H1 (cell line): ENCODE measurements around the gene GARS1. TPM values are rescaled to one million over a fixed set of nuclear protein-coding genes. Genes with fewer than 3 reads are reported as not detected.

ENCODE experiments used
- CTCF ChIA-PET: fragments of 300-600 bp; sonication (Branson Sonifier 250); formaldehyde crosslinking; loops from one replicate; lab custom pipeline; 2021; ENCODE audit not compliant: partially characterized antibody; lab: Charles Lee
- POLR2A ChIA-PET: fragments of 300-600 bp; sonication (Branson Sonifier 250); formaldehyde crosslinking; loops from one replicate; lab custom pipeline; 2021; ENCODE audit warnings: inconsistent platforms; ENCODE audit not compliant: partially characterized antibody; lab: Charles Lee
- DNase-seq, 2 experiments: peaks; one replicate each; pipeline versions ENCODE4 v3.0.0 to v3.0.0-alpha.2; 2010 to 2022; ENCODE audit warnings: low spot score in 2 of 2, low read depth in 1 of 2, mixed read lengths in 1 of 2
- FAIRE-seq: peaks from 2 replicates; lab custom pipeline; 2011; peaks lifted over from hg19 to GRCh38; lab: Jason Lieb, UNC
- H2AFZ ChIP-seq: 2 replicates; pipeline ENCODE4 v1.8.1; 2012; ENCODE audit warnings: low read length, inconsistent platforms
- H2AK5ac ChIP-seq: 2 replicates; pipeline ENCODE4 v1.6.1; 2013; ENCODE audit warnings: low read depth, low read length
- H2BK120ac ChIP-seq: replicated peaks from 2 replicates; pipeline ENCODE3; 2013; ENCODE audit warnings: low read depth, low read length, inconsistent platforms
- H2BK12ac ChIP-seq: 2 replicates; pipeline ENCODE4 v1.6.1; 2013; ENCODE audit warnings: low read depth, low read length
- H2BK15ac ChIP-seq: 2 replicates; pipeline ENCODE4 v1.6.1; 2013; ENCODE audit warnings: low read length
- H2BK20ac ChIP-seq: 2 replicates; pipeline ENCODE4 v1.6.1; 2013; ENCODE audit warnings: low read length
- H2BK5ac ChIP-seq: 2 replicates; pipeline ENCODE4 v1.6.1; 2013; ENCODE audit warnings: low read depth, low read length
- H3K14ac ChIP-seq: 2 replicates; pipeline ENCODE4 v1.6.1; 2013; ENCODE audit warnings: inconsistent platforms; ENCODE audit not compliant: insufficient read length
- H3K18ac ChIP-seq: 2 replicates; pipeline ENCODE4 v1.6.1; 2013; ENCODE audit warnings: low read length; ENCODE audit errors: extremely low read depth
- H3K23ac ChIP-seq: 2 replicates; pipeline ENCODE4 v1.6.1; 2013; ENCODE audit warnings: inconsistent platforms; ENCODE audit not compliant: insufficient read length
- H3K23me2 ChIP-seq: 2 replicates; pipeline ENCODE4 v1.6.1; 2013; ENCODE audit warnings: low read depth, low read length
- H3K27ac ChIP-seq: 2 replicates; pipeline ENCODE4 v1.6.1; 2011; ENCODE audit warnings: low read depth, low read length, inconsistent platforms
- H3K27me3 ChIP-seq, 4 experiments: replicated peaks in 1 of 4; 1 replicate in 1 of 4; 2 replicates in 3 of 4; pipeline versions ENCODE4 v1.6.1 to v1.8.1; 2011 to 2013; ENCODE audit warnings: low read length in 3 of 4, mild to moderate bottlenecking in 3 of 4, inconsistent platforms in 2 of 4, mixed read lengths in 2 of 4, moderate library complexity in 1 of 4; ENCODE audit not compliant: control insufficient read depth in 3 of 4, insufficient read depth in 3 of 4; ENCODE audit errors: extremely low read depth in 1 of 4
- H3K36me3 ChIP-seq, 4 experiments: 2 replicates each; pipeline versions ENCODE4 v1.6.1 to v1.8.1; 2011 to 2013; ENCODE audit warnings: mild to moderate bottlenecking in 4 of 4, low read length in 3 of 4, moderate library complexity in 2 of 4, control low read depth in 1 of 4, inconsistent platforms in 1 of 4; ENCODE audit not compliant: insufficient read depth in 4 of 4, control insufficient read depth in 2 of 4
- H3K4ac ChIP-seq: replicated peaks from 2 replicates; pipeline ENCODE3; 2013; ENCODE audit warnings: low read length, low read depth, mixed read lengths, inconsistent platforms; ENCODE audit not compliant: insufficient read length
- H3K4me1 ChIP-seq, 4 experiments: replicated peaks in 1 of 4; 1 replicate in 1 of 4; 2 replicates in 3 of 4; pipeline versions ENCODE4 v1.6.1 to v1.8.1; 2011 to 2013; ENCODE audit warnings: low read length in 3 of 4, inconsistent platforms in 2 of 4, mixed read lengths in 1 of 4; ENCODE audit not compliant: insufficient read depth in 4 of 4, control insufficient read depth in 3 of 4
- H3K4me2 ChIP-seq, 2 experiments: 2 replicates each; pipeline versions ENCODE4 v1.6.1 to v1.8.1; 2011 to 2013; ENCODE audit warnings: low read depth in 2 of 2, low read length in 2 of 2, control low read depth in 1 of 2, inconsistent platforms in 1 of 2, mild to moderate bottlenecking in 1 of 2; ENCODE audit not compliant: insufficient read depth in 1 of 2
- H3K4me3 ChIP-seq, 4 experiments: fragments of 200-600, 300-600 bp in 1 of 4; sonication (generic), shearing (Covaris generic), sonication (Bioruptor Twin) in 1 of 4; 2 replicates each; pipeline versions ENCODE4 v1.5.1 to v1.8.1; 2011 to 2016; ENCODE audit warnings: low read length in 4 of 4, low read depth in 3 of 4, control low read depth in 2 of 4, inconsistent platforms in 2 of 4, mild to moderate bottlenecking in 2 of 4, mixed read lengths in 1 of 4, moderate library complexity in 1 of 4; ENCODE audit not compliant: insufficient read depth in 2 of 4; ENCODE audit errors: extremely low read depth in 1 of 4
- H3K56ac ChIP-seq: replicated peaks from 2 replicates; pipeline ENCODE3; 2013; ENCODE audit warnings: low read depth, mild to moderate bottlenecking, mixed read lengths, low read length, inconsistent platforms; ENCODE audit not compliant: insufficient read length
- H3K79me1 ChIP-seq: 2 replicates; pipeline ENCODE4 v1.6.1; 2013; ENCODE audit warnings: low read depth, low read length, control low read depth
- H3K79me2 ChIP-seq, 2 experiments: 2 replicates each; pipeline versions ENCODE4 v1.6.1 to v1.8.1; 2012 to 2013; ENCODE audit warnings: low read length in 2 of 2, mild to moderate bottlenecking in 2 of 2, inconsistent platforms in 1 of 2; ENCODE audit not compliant: insufficient read depth in 2 of 2, control insufficient read depth in 1 of 2
- H3K9ac ChIP-seq, 4 experiments: replicated peaks in 1 of 4; 1 replicate in 1 of 4; 2 replicates in 3 of 4; pipeline versions ENCODE4 v1.6.1 to v1.8.1; 2011 to 2013; ENCODE audit warnings: low read depth in 3 of 4, low read length in 3 of 4, control low read depth in 2 of 4, mild to moderate bottlenecking in 2 of 4, moderate library complexity in 2 of 4, inconsistent platforms in 1 of 4; ENCODE audit errors: extremely low read depth in 1 of 4
- H3K9me3 ChIP-seq, 2 experiments: 2 replicates each; pipeline versions ENCODE4 v1.6.1 to v1.8.1; 2012 to 2013; ENCODE audit warnings: mild to moderate bottlenecking in 2 of 2, moderate library complexity in 2 of 2, control low read depth in 1 of 2, inconsistent platforms in 1 of 2, low read depth in 1 of 2, low read length in 1 of 2, mixed read lengths in 1 of 2; ENCODE audit not compliant: insufficient read depth in 2 of 2
- H4K20me1 ChIP-seq, 2 experiments: replicated peaks in 1 of 2; 2 replicates each; pipeline versions ENCODE3 to v1.8.1; 2011 to 2013; ENCODE audit warnings: inconsistent platforms in 2 of 2, low read length in 2 of 2, mild to moderate bottlenecking in 1 of 2; ENCODE audit not compliant: insufficient read depth in 2 of 2, control insufficient read depth in 1 of 2
- H4K5ac ChIP-seq: 2 replicates; pipeline ENCODE4 v1.6.1; 2013; ENCODE audit warnings: low read length, low read depth, mixed read lengths, inconsistent platforms; ENCODE audit not compliant: insufficient read length
- H4K8ac ChIP-seq: 2 replicates; pipeline ENCODE4 v1.8.0; 2013; ENCODE audit warnings: mild to moderate bottlenecking, moderate library complexity, low read length, inconsistent platforms; ENCODE audit not compliant: insufficient read depth; ENCODE audit errors: extremely low read depth
- H4K91ac ChIP-seq: replicated peaks from 2 replicates; pipeline ENCODE3; 2013; ENCODE audit warnings: low read length, mixed read lengths, inconsistent platforms; ENCODE audit not compliant: insufficient read length
- GABPA ChIP-seq: IDR thresholded peaks from 2 replicates; pipeline ENCODE4 v1.6.1; 2011; ENCODE audit warnings: mild to moderate bottlenecking, low read length, moderate library complexity, borderline replicate concordance; ENCODE audit not compliant: insufficient read depth
- KDM5A ChIP-seq: fragments of 200-600 bp; IDR thresholded peaks from 2 replicates; pipeline ENCODE4 v1.7.1; 2012; ENCODE audit warnings: mild to moderate bottlenecking, low read length, inconsistent platforms, mixed read lengths
- WGBS, 2 experiments: shearing (Covaris generic) in 1 of 2; methylation state at CpG; one replicate each; pipeline versions ENCODE4 v1.1.6 to v1.1.7; 2013 to 2015; ENCODE audit warnings: low lambda C conversion rate in 2 of 2, mixed read lengths in 2 of 2, inconsistent platforms in 1 of 2, low coverage in 1 of 2, missing lambda C conversion rate in 1 of 2; ENCODE audit not compliant: insufficient replicate concordance in 2 of 2, insufficient coverage in 1 of 2, insufficient read length in 1 of 2; ENCODE audit errors: extremely low coverage in 1 of 2, missing lambda C conversion rate in 1 of 2; 5-methylcytosine and 5-hydroxymethylcytosine counted together
- polyA plus RNA-seq, 7 experiments: library from polyadenylated mRNA; depleted of rRNA in 3 of 7; stranded (reverse) in 5 of 7; unstranded in 2 of 7; fragments of >200 nt in 5 of 7; fragments of 200-250 nt in 2 of 7; gene quantifications; 1 replicate in 5 of 7; 2 replicates in 1 of 7; 4 replicates in 1 of 7; pipeline versions ENCODE4 v1.2.1 to v1.2.3, GENCODE V29; 2011 to 2013; ENCODE audit warnings: missing spikeins in 2 of 7, mixed read lengths in 2 of 7
- total RNA-seq: library from RNA; stranded (reverse); fragmentation: NEBNext Ultra II Directional; extraction: Animal tissue kit (Norgen Biotek cat#: 25700); gene quantifications from 2 replicates; pipeline ENCODE4 v1.2.1, GENCODE V29; 2021

The GARS1 gene
- total and polyA plus RNA-seq, 2 of the 8 experiments (the other 6 are each of a cell fraction or from before 2014, with no cell fraction given) = 270 to 476 TPM

DNA sequence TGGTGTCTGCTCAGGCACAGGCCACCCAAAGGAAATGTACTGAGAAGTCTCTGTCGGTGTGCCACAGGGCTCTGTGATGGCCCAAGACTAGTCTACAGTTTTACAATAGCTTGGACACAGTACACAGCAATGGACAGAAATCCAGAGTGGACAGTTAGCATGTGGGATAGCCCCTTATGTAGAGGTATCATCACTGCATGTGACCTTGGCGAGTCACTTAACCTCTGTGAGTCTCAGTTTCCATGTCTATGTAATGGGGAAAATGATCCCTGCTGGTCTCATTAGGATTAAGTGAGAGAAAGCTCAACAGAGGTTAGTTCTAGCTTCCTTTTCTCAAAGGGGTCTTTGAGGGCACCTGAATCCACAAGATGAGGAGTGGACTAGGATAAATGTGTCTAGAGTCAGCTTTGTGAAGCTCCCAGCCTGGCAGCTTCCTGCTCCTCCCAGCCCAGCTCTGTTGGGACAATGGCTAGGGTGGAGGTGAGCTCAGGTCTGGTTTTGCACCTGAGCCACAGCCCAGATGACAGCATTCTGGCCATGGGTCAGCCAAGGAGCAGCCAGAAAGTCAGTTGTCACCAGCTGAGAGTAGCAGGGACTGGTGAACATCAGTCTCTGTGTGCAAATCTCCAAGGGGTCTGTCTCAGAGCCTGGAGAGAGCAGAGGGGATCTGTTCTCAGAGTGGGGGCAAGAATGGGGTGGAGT is 69.7 kb downstream of the GARS1 start:
- Histone ChIP-seq H3K23me2 (no peaks in the 10 kb centered on the region), H3K9ac (no peak overlapping the region), H4K8ac (no peak overlapping the region), H3K36me3 (no peaks in the 10 kb centered on the region; a peak in 1 of 8 replicates), H2AK5ac (no peak overlapping the region), H2BK5ac (no peak overlapping the region), H3K23ac (no peak overlapping the region), H2BK120ac (no peak overlapping the region), H3K4me2 (no peak overlapping the region), H3K27ac (no peak overlapping the region), H3K9me3 (no peaks in the 10 kb centered on the region), H3K14ac (no peak overlapping the region), H3K56ac (no peak overlapping the region), H2BK12ac (no peak overlapping the region), H2BK15ac (no peak overlapping the region), H3K4ac (no peak overlapping the region), H3K79me1 (no peaks in the 10 kb centered on the region; the same call in 1 of the 2 replicates), H4K91ac (no peak overlapping the region), H3K4me1 (peaks cover 0 to 8% (median 4%) of the 10 kb centered on the region in 4 experiments; a peak in 4 of 7 replicates), H3K79me2 (no peaks in the 10 kb centered on the region), H2BK20ac (no peak overlapping the region), H4K20me1 (peaks cover 0 to 4% of the 10 kb centered on the region in 2 experiments), H2AFZ (no peak overlapping the region), H3K4me3 (no peak overlapping the region), H4K5ac (no peak overlapping the region), H3K18ac (no peak overlapping the region), H3K27me3 (no peaks in the 10 kb centered on the region; a peak in 1 of 7 replicates)
- POLR2A ChIA-PET = interaction anchor here (0.9 to 2.2 kb wide), 11 partner anchors 7 to 70 kb away, joined by 3 to 14 read pairs (median 3); partner anchors contain the start of gene GARS1
- DNase-seq (no peak), FAIRE-seq (no peak)
- TF ChIP-seq GABPA (no peak), KDM5A (no peak)
- WGBS, 2 experiments = 94% methylated on average over 2 of the region's 2 CpGs; no CpG with 5 or more reads in 1 of the 2 experiments
- CTCF ChIA-PET = interaction anchor here (0.9 to 7.5 kb wide), 16 partner anchors 11 to 127 kb away, joined by 3 to 68 read pairs (median 5); partner anchors contain the start of gene CRHR2
